Measurements from ENCODE around the gene ST6GAL2.

ST6GAL2 gene

DNA sequence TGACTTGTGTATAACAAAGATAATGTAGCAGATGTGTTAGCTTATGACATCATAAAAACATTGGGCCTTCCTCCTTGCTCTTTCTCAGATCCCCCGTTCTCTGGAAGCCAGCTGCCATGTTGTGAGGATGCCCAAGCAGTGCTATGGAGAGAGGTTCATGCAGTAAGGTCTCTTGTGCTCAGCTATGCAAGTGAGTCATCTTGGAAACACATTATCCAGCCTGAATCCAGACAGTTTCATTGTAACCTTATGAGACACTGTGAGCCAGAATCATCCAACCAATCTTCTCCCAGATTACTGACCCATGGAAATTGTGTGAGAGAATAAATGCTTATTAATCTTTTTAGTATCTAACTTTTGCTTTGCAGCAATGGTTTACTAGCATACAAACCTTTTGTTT lies 60.8 kb downstream of the ST6GAL2 start:
- DNase-seq: peak; percentile 39

DNA sequence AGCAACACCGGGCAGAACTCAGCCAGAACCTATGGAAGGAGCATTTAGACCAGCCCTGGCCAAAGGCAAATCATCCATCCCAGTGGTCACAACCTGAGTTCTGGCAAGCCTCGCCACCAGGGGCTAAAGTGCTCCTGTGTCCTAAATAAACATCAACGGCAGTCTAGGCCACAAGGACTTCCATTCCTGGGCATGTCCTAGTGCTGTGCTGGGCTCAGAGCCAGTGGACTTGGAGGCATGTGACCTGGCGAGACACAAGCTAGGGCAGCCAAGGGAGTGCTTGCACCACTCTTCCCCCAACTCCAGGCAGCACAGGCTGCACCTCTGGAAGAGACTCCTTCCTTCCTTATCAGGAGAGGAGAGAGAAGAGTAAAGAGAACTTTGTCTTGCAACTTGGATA lies 69.0 kb downstream of the ST6GAL2 start:
- DNase-seq: no peak

DNA sequence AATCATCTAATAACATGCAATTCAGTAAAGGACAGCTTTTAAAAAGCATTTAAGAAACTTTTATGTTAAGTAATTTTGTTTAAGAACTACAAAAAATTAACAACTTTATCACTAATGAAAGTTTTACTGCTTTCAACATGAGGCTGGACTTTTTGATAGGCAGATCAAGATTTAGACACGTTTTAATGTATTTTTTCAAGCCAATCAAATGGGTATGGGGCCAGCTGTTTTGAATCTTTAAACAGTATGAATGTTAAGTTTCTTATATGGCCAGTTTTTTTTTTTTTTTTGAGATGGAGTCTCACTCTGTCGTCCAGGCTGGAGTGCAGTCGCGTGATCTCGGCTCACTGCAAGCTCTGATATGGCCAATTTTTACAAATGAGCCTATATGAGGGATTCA lies 73.1 kb downstream of the ST6GAL2 start:
- no peak for DNase-seq

DNA sequence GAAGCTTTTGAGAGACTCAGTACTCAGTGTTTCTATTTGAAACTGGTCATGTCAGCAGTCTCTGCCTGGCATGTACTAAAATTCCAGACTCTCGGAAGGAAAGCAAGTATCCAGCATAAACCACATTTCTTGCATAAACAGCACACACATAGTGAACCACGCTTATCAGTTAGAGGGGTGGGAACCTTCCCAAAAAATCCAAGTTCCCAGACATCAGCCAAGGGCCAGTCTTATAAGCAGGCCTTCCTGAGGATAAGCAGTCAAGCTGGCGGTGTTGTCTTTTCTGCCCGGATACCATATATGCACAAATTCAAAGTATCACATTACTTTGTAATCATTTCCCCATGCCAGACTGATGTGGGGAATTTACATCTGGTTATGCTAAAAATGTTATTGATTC lies 73.6 kb downstream of the ST6GAL2 start:
- DNase-seq: peak; percentile 74

DNA sequence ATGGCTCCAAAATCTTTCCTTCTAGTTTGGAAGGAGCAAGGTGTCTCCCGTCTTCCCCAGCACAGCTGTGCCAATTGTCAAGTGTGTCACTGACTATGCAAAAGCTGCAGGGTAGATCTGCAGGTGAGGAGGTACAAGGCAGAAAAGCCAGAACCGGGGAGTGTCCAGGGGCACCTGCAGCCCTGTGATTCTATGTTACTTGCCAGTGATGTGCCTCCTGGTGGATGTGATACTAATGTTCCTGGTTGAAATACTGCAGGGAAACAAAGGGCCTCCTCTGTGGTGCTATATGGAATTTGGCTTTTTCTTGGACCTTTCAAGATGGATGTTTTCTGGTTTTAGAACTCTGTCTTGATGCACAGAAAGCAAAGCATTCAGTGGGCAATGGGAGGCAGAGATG lies 80.3 kb downstream of the ST6GAL2 start:
- no peak for DNase-seq

DNA sequence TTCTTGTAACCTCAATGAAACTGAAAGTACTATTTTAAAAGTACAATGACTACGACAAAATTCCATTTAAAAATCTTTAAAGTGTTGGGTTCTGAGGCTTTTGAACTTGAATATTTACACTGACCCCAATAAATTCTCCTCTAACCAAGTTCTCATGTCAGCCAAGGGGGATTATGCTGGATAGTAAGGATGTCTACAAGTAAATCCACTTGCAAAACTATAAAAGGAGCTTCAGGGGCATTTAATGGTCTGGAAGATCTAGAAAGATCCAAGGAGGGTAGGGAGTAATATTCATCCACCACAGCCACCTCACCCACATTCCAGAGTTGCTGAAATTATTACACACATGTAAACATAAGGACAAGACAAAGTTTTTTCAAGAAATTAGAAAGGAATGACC lies 81.8 kb downstream of the ST6GAL2 start:
- no peak for DNase-seq

DNA sequence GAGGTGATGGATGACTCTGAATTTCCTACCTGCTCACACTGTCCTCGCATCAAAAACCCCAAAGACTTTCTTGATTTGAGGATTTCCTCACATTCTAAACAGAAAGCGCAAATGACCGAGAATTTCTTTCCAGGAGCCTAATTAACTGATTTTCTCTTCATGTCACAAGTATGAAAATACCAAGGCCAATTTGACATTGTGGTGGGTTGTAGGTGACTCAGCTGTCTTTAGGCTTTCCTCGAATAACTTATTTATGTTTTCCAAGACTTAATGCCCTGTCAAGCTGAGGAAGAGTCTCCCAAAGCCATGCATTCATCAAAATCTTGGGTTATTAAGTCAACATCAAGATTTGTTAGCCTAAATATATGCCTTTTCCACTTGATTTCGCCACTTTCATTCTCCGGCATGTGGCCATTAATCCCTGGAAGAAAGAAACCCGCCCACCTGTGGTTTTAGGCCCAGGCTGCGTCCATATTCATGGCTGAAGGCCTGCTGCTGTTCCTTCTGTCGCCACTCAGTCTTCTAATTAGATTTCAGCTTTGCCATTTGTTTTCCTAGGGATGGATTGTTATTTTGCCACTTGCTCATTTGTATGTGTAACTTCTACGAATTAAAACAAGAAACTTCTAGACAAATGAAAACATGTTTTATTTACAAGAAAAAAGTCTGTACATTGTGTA lies 84.9 kb downstream of the ST6GAL2 start:
- peak; percentile 45 for DNase-seq

DNA sequence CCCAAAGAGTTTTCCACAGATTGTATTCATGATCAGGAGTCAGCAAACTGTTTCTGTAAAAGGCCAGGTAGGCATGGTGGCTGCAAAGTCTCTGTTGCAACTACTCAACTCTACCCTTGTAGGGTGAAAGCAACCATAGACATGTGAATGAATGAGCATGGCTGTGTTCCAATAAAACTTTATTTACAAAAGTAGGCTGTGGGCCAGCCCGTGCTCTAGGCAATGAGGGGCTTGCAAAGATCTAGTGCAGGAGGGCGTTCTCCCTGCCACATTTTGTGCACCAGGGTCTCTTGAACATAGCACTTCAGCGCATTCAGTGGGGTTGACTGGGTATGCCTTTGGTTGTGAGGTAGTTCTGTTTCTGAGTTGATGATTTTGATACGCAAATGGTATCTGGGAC lies 85.8 kb downstream of the ST6GAL2 start:
- no peak for DNase-seq

DNA sequence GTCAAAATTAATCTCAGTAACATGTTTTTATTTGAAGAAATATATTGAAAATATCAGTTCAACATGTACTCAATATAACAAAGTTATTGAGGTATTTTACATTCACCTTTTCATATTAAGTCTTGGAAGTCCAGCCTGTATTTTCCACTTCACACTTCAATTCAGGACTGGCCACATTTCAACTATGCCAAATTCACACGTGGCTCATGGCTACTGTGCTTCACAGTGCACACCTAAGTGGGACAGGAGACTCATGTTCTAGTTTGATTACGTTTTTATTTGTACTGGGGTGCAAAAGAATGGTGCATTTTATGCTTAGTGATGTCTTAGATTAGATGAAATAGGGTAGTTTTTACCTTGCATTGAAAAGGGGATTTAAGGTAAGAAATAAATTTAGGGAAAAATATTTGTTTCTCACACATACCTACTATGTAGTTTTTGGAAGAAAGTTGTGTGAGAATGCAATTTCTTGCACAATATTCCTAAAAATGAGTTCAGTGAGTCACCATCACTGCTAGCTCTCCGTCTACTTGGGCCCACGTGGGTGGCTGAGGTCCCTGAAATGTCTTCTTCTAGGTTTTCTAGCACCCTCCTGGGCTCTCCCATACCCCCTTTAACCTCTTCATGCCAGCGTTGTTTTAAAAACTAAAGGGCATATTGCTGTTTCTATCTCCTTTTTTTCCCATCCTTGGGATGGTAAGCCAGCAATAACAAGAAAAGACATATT lies 87.0 kb downstream of the ST6GAL2 start:
- DNase-seq: peak; percentile 4

DNA sequence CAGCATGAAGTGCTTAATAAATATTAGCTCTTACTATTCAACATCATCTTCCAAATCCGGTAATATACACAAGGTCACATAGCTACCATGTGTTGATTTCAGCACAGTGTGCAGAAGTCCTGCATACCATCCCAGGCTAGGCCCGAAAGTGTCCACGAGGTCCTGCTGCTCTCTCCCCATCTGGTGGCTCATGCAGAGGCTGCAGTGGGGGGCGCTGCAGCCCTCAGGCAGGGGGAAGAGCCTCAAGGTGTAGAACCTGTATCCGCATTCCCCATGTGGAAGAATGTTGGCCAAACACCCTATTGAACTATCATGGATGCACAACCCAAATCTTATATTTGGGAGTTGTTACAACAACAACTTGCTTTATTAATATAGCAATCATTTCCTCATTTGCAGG lies 88.5 kb downstream of the ST6GAL2 start:
- DNase-seq: no peak

DNA sequence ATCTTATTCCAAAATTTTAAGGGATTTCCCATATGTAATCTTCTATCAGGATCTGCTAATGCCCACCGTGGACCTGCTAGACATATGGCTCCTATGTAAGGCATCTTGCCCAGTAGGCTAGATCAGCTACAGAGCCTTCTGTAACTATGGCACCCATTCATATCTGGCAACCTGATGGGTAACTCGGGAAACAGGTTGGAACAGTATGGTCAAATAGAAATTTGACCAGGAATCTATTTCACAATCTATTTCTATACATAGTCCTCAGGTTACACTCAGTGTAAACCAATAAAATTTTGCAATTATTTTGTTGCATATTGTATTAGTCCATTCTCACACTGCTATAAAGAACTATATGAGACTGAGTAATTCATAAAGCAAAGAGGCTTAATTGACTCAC lies 93.3 kb downstream of the ST6GAL2 start:
- no peak for DNase-seq

DNA sequence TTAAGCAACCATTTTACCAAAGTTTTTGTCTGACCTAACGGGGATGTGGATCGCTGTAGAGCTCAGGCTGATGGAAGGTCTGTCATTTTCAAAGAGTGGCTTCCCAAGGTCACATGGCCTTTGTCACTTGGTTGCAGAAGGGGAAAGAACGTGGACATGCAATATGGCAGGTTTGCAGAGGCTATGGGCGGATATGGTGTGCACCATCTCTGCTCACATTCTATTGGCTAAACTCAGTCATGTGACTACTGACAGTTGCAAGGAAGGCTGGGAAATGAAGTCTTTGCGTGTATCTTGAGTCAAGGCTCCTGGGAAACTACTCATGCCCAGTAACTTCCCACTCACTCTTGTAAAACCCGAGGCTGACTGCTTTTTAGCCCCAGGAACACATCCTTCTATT lies 96.8 kb downstream of the ST6GAL2 start:
- no peak for DNase-seq

DNA sequence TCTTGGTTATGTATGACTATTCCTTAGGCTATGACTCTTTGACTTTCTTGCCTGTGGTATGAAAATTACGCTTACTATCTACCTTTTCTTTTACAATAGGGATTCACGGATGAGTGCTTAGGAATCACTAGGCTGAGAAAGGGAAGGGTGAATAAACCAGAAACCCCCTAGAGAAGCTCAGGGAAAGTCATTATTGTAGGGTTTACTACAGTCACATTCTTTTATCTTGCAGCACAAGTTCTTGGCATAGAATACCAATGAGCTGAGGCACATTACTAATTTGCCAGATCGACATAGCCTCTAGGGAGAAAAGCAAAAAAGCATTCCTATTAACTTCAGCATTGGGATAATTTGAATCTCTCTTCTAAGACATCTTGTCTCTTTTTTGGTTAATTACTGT lies 103.3 kb downstream of the ST6GAL2 start:
- DNase-seq: no peak

DNA sequence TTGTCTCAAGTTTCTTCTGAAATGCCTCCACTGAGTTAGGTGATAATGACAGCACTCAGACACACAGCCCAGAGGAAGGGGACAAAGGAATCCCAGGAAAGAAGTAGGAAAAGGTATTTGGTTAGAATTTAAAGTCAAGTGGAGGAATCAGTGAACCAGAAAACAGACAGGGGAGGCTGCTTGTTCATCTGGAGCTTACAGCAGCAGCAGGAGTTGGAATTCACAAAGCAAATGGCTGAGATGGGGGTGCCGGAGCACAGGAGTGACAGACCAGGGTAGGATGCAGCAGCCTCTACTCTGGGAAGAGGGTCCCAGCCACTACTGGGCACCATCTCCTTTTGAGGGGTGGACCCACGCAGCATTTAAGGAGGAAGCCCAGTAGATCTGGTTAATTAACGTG lies 104.8 kb downstream of the ST6GAL2 start:
- no peak for DNase-seq

DNA sequence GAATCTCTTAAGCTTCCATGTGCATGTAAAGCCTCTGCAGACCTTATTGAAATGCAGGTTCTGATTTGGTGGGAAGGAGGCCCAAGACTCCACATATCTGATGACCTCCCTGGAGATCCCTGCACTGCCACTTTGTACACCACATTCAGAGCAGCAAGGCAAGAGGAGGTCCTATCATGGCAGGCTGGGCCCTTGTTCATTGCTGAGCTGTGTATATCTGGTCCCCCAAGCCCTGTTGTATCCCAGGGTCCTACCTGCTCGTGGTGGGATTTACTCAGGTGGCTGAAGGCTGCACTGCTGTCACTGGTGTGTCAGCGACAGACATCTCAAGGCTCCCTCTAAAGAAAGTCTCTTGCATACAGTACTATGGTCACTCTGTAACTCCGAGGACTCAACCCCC lies 114.2 kb downstream of the ST6GAL2 start:
- no peak for DNase-seq

DNA sequence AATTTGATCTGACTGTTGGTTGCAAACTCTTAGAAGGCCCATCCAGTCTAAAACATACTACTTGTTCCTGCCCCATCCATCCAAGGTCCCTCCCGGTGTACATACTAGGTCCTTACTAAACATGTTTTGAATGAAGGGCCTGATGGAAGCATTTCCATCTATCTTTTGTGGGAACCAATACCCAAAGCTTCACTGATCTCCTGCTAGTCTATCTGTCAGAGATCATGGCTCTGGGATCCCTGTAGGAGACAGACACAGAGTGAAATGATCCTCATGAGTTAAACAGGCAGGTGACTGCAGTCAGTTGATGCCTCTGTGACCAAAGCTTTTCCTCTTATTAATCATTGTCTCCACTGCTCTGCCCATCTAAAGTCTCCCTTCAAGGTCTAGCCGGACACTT lies 115.0 kb downstream of the ST6GAL2 start:
- DNase-seq: no peak

DNA sequence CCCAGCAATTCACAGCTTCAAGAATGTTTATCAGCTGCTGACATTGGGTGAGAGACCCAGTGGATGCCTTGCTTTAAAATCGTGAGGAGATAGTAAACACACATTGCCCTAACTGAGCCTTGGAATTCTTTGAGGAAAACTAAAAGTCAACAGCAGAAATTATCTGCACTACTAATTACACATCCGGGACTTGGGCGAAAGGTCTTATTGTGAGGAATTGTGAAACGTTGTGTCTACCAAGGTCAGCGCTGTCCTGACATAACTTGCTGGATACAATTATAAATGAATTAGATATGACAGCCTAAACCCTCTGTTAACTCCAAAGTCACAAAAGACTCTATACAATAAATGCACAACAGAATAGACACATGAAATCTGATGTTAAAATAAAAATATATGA lies 121.4 kb downstream of the ST6GAL2 start:
- DNase-seq: no peak

DNA sequence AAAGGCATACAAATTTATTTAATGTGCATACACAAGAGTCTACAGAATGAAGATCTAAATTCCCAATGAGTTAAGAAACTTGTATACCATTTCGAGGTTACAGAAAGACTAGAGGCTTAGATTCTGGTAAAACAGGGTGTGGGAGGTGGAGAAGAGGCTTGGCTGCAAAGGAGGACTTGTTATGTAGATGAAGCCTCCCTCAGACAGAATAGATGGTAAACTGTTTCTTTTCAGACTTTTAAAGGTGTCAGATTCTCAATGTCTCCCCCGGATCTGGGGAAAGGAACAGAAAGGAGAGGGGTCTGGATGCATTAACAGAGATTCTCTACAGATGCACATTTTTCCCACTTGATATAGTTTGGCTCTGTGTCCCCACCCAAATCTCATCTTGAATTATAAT lies 126.0 kb downstream of the ST6GAL2 start:
- no peak for DNase-seq

DNA sequence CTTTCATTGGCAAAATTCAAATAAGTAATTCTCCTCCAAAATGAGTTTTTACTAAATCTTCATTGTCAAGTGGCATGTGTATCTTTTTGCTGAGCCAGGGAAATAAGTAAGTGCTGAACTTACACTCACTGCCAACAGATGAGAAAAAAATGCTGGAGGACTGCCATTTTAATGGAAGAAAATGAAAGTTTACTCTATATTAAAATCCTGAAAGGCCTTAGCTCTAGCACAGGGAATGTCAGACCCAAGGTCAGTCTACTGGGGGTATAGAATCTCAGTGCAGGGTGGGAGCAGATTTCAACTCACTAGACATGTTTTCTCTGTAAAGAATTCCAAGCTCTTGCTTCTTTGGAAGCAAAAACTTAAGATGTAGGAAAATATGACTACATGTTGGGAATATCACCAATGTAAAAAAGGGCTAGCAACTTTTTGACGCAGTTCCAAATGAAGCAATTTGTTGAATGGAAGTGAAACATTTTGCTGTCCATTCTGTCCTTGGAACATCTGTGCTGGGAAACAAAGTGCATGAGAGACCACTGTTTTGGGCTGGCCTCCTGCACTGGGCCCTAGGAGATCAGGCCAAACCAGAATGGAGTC lies 127.0 kb downstream of the ST6GAL2 start:
- DNase-seq: no peak
